H9 (cell line): Measurements from ENCODE around the gene ZNF79. TPM values are rescaled to one million over a fixed set of nuclear protein-coding genes. Genes with fewer than 3 reads are reported as not detected.

ENCODE experiments used
- DNase-seq: peaks from one replicate; pipeline ENCODE4 v3.0.0-alpha.2; 2017
- H2AFZ ChIP-seq: one replicate; pipeline ENCODE4 v1.6.1; 2013; ENCODE audit warnings: mild to moderate bottlenecking, low read length, control low read depth, moderate library complexity
- H2AK5ac ChIP-seq: 2 replicates; pipeline ENCODE4 v1.6.1; 2013; ENCODE audit warnings: low read length, control low read depth, mixed read lengths; ENCODE audit not compliant: insufficient read length
- H2BK120ac ChIP-seq: one replicate; pipeline ENCODE4 v1.6.1; 2013; ENCODE audit warnings: low read depth, mild to moderate bottlenecking, low read length, control low read depth, inconsistent platforms; ENCODE audit not compliant: poor library complexity, severe bottlenecking
- H2BK12ac ChIP-seq: 2 replicates; pipeline ENCODE4 v1.6.1; 2013; ENCODE audit warnings: low read length, control low read depth, mixed read lengths, low read depth; ENCODE audit not compliant: insufficient read length
- H2BK15ac ChIP-seq: 2 replicates; pipeline ENCODE4 v1.6.1; 2013; ENCODE audit warnings: low read depth, low read length, control low read depth
- H2BK20ac ChIP-seq: one replicate; pipeline ENCODE4 v1.6.1; 2013; ENCODE audit warnings: low read depth, mild to moderate bottlenecking, low read length, control low read depth, inconsistent platforms; ENCODE audit not compliant: poor library complexity, severe bottlenecking
- H2BK5ac ChIP-seq: 2 replicates; pipeline ENCODE4 v1.6.1; 2013; ENCODE audit warnings: low read length, control low read depth, mixed read lengths; ENCODE audit not compliant: insufficient read length
- H3K14ac ChIP-seq: 2 replicates; pipeline ENCODE4 v1.6.1; 2013; ENCODE audit warnings: low read length, control low read depth; ENCODE audit not compliant: insufficient read depth
- H3K18ac ChIP-seq: 2 replicates; pipeline ENCODE4 v1.6.1; 2013; ENCODE audit warnings: low read depth, mild to moderate bottlenecking, mixed read lengths, low read length, control low read depth; ENCODE audit not compliant: insufficient read length
- H3K23ac ChIP-seq: 2 replicates; pipeline ENCODE4 v1.6.1; 2013; ENCODE audit warnings: low read length, control low read depth, mixed read lengths, low read depth; ENCODE audit not compliant: insufficient read length
- H3K23me2 ChIP-seq: 2 replicates; pipeline ENCODE4 v1.6.1; 2013; ENCODE audit warnings: low read depth, mild to moderate bottlenecking, mixed read lengths, low read length, control low read depth; ENCODE audit not compliant: insufficient read length, poor library complexity, severe bottlenecking
- H3K27ac ChIP-seq: 2 replicates; pipeline ENCODE4 v1.5.1; 2013; ENCODE audit warnings: low read length, control low read depth, mixed read lengths, low read depth; ENCODE audit not compliant: insufficient read length
- H3K27me3 ChIP-seq: 2 replicates; pipeline ENCODE4 v1.6.1; 2013; ENCODE audit warnings: low read length, control low read depth, inconsistent platforms; ENCODE audit not compliant: insufficient read depth
- H3K4ac ChIP-seq: 2 replicates; pipeline ENCODE4 v1.6.1; 2013; ENCODE audit warnings: low read depth, mild to moderate bottlenecking, control low read depth, inconsistent platforms, low read length, moderate library complexity
- H3K4me1 ChIP-seq: 2 replicates; pipeline ENCODE4 v1.6.1; 2013; ENCODE audit warnings: low read length, control low read depth, inconsistent platforms; ENCODE audit not compliant: insufficient read depth
- H3K4me2 ChIP-seq: 2 replicates; pipeline ENCODE4 v1.6.1; 2013; ENCODE audit warnings: low read length, control low read depth, mixed read lengths; ENCODE audit not compliant: insufficient read length, insufficient read depth
- H3K56ac ChIP-seq: 2 replicates; pipeline ENCODE4 v1.6.1; 2013; ENCODE audit warnings: low read depth, mild to moderate bottlenecking, mixed read lengths, low read length, control low read depth; ENCODE audit not compliant: insufficient read length
- H3K79me1 ChIP-seq: 2 replicates; pipeline ENCODE4 v1.6.1; 2013; ENCODE audit warnings: low read depth, mild to moderate bottlenecking, moderate library complexity, low read length, control low read depth, inconsistent platforms; ENCODE audit not compliant: insufficient read depth, poor library complexity, severe bottlenecking
- H3K79me2 ChIP-seq: 2 replicates; pipeline ENCODE4 v1.6.1; 2013; ENCODE audit warnings: low read length, control low read depth, inconsistent platforms; ENCODE audit not compliant: insufficient read depth
- H3K9ac ChIP-seq: 2 replicates; pipeline ENCODE4 v1.6.1; 2013; ENCODE audit warnings: low read length, control low read depth, mixed read lengths; ENCODE audit not compliant: insufficient read length; ENCODE audit errors: extremely low read depth
- H3K9me3 ChIP-seq: one replicate; pipeline ENCODE4 v1.6.1; 2013; ENCODE audit warnings: low read depth, low read length, inconsistent platforms; ENCODE audit not compliant: control insufficient read depth
- H3T11ph ChIP-seq: one replicate; pipeline ENCODE4 v1.6.1; 2013; ENCODE audit warnings: mild to moderate bottlenecking, low read length, control low read depth, inconsistent platforms
- H4K20me1 ChIP-seq: one replicate; pipeline ENCODE4 v1.6.1; 2013; ENCODE audit not compliant: control insufficient read depth, insufficient read length, insufficient read depth
- H4K5ac ChIP-seq: 2 replicates; pipeline ENCODE4 v1.6.1; 2013; ENCODE audit warnings: low read depth, mild to moderate bottlenecking, mixed read lengths, low read length, control low read depth; ENCODE audit not compliant: insufficient read length
- H4K8ac ChIP-seq: replicated peaks from 2 replicates; pipeline ENCODE4 v1.6.1; 2013; ENCODE audit warnings: low read length, control low read depth, mixed read lengths, low read depth; ENCODE audit not compliant: insufficient read length
- H4K91ac ChIP-seq: 2 replicates; pipeline ENCODE4 v1.6.1; 2013; ENCODE audit warnings: low read depth, mild to moderate bottlenecking, moderate library complexity, mixed read lengths, low read length, control low read depth; ENCODE audit not compliant: insufficient read length
- H3K27ac Mint-ChIP-seq, 3 experiments: 2 replicates in 2 of 3; 3 replicates in 1 of 3; pipeline ENCODE4 v1.8.0; 2020 to 2021; ENCODE audit warnings: mixed read lengths in 3 of 3, mild to moderate bottlenecking in 1 of 3, moderate library complexity in 1 of 3
- H3K27me3 Mint-ChIP-seq: 2 replicates; pipeline ENCODE4 v1.8.0; 2021; ENCODE audit warnings: low read depth, mild to moderate bottlenecking, moderate library complexity, mixed read lengths
- H3K36me3 Mint-ChIP-seq, 3 experiments: 2 replicates in 2 of 3; 3 replicates in 1 of 3; pipeline ENCODE4 v1.8.0; 2020 to 2021; ENCODE audit warnings: low read depth in 3 of 3, mixed read lengths in 3 of 3; ENCODE audit not compliant: insufficient read depth in 1 of 3
- H3K4me1 Mint-ChIP-seq, 2 experiments: 2 replicates each; pipeline ENCODE4 v1.8.0; 2020; ENCODE audit warnings: mixed read lengths in 2 of 2
- H3K4me3 Mint-ChIP-seq, 2 experiments: 2 replicates in 1 of 2; 3 replicates in 1 of 2; pipeline ENCODE4 v1.8.0; 2020 to 2021; ENCODE audit warnings: mild to moderate bottlenecking in 2 of 2, mixed read lengths in 2 of 2, moderate library complexity in 1 of 2
- H3K9me3 Mint-ChIP-seq, 2 experiments: 2 replicates in 1 of 2; 3 replicates in 1 of 2; pipeline ENCODE4 v1.8.0; 2020; ENCODE audit warnings: mild to moderate bottlenecking in 2 of 2, mixed read lengths in 2 of 2, moderate library complexity in 1 of 2
- WGBS: extraction: QIAGEN DNeasy Blood & Tissue Kit; methylation state at CpG from one replicate; pipeline ENCODE4 v1.1.7; 2013; ENCODE audit warnings: missing lambda C conversion rate, low lambda C conversion rate, mixed read lengths; ENCODE audit not compliant: insufficient read length; ENCODE audit errors: extremely low coverage; 5-methylcytosine and 5-hydroxymethylcytosine counted together
- total RNA-seq: library from RNA; stranded (reverse); gene quantifications from 2 replicates; pipeline ENCODE4 v1.2.1, GENCODE V29; 2021
- TF ChIP-seq, protein P1 (sequence below): fragments of 200-600 bp; sonication (generic); conservative IDR thresholded peaks from 3 replicates; pipeline ENCODE4 v1.8.0; 2021; ENCODE audit warnings: antibody characterized with exemption, mild to moderate bottlenecking

The ZNF79 gene
- total RNA-seq, 1 experiment from 2014 or later = 11.5 TPM

DNA sequence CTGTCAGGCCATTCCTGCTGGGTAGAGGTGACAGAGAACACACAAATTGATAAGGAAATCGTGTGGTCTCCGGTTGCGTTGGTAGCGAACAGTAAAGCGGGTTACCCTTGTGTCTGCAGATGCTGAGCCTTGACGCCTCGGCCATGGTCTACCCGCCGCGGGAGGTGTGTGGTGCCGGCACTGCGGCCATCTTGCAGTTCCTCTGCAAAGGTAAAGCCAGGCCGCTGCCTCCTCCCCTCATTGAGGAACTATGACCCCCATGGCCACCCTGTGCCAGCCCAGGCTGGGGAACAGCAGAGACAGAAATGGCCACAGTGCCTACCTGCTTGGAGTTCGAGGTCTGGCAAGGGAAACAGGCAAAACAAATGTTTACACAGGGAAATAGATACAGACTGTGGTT lies 43.4 kb downstream of the ZNF79 start:
- Mint-ChIP-seq H3K36me3 (peaks cover 9 to 31% (median 30%) of the 10 kb centered on the region in 3 experiments; a peak in 6 of 7 replicates), H3K27ac (no peak overlapping the region; a peak in 2 of 7 replicates), H3K9me3 (no peaks in the 10 kb centered on the region), H3K4me3 (no peak overlapping the region), H3K4me1 (peaks cover 7 to 9% of the 10 kb centered on the region in 2 experiments; a peak in 3 of 4 replicates), H3K27me3 (no peaks in the 10 kb centered on the region)
- Histone ChIP-seq H4K8ac (no peak overlapping the region), H3K79me1 (no peaks in the 10 kb centered on the region), H3K14ac (no peak overlapping the region), H2BK120ac (no peak overlapping the region), H2BK15ac (no peak overlapping the region), H3K23ac (no peak overlapping the region), H3K9me3 (no peaks in the 10 kb centered on the region), H2AK5ac (no peak overlapping the region), H3K18ac (no peak overlapping the region), H3K4me2 (no peak overlapping the region), H3K23me2 (no peaks in the 10 kb centered on the region), H3T11ph (no peak overlapping the region), H2AFZ (no peak overlapping the region), H3K27me3 (no peaks in the 10 kb centered on the region), H3K79me2 (no peaks in the 10 kb centered on the region), H2BK5ac (no peak overlapping the region), H3K9ac (no peak overlapping the region), H3K4ac (no peak overlapping the region), H4K91ac (no peak overlapping the region), H3K56ac (no peak overlapping the region), H3K27ac (no peak overlapping the region), H4K20me1 (no peaks in the 10 kb centered on the region), H2BK20ac (no peak overlapping the region), H2BK12ac (no peak overlapping the region), H4K5ac (no peak overlapping the region), H3K4me1 (no peaks in the 10 kb centered on the region)
- WGBS = no CpG with 5 or more reads among the region's 14 CpGs
- TF ChIP-seq, protein P1, sequence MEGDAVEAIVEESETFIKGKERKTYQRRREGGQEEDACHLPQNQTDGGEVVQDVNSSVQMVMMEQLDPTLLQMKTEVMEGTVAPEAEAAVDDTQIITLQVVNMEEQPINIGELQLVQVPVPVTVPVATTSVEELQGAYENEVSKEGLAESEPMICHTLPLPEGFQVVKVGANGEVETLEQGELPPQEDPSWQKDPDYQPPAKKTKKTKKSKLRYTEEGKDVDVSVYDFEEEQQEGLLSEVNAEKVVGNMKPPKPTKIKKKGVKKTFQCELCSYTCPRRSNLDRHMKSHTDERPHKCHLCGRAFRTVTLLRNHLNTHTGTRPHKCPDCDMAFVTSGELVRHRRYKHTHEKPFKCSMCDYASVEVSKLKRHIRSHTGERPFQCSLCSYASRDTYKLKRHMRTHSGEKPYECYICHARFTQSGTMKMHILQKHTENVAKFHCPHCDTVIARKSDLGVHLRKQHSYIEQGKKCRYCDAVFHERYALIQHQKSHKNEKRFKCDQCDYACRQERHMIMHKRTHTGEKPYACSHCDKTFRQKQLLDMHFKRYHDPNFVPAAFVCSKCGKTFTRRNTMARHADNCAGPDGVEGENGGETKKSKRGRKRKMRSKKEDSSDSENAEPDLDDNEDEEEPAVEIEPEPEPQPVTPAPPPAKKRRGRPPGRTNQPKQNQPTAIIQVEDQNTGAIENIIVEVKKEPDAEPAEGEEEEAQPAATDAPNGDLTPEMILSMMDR = no peak
- no peak for DNase-seq
